HepG2 (cell line): ENCODE data around the gene TYMP. TPM values are rescaled to one million over a fixed set of nuclear protein-coding genes. Genes with fewer than 3 reads are reported as not detected.

Source experiments
- ARID2 ChIP-seq: sonication (generic); formaldehyde crosslinking; IDR thresholded peaks from 2 replicates; pipeline ENCODE4 v1.8.1; 2022; ENCODE audit warnings: mild to moderate bottlenecking, missing genetic modification reagents, borderline replicate concordance
- CC2D1A ChIP-seq: sonication (generic); formaldehyde crosslinking; IDR thresholded peaks from 2 replicates; pipeline ENCODE4 v1.8.1; 2023; ENCODE audit warnings: mild to moderate bottlenecking, missing genetic modification reagents
- CEBPG ChIP-seq: IDR thresholded peaks from 2 replicates; pipeline ENCODE4 v1.6.1; 2016
- HOXA3 ChIP-seq: sonication (generic); formaldehyde crosslinking; IDR thresholded peaks from 2 replicates; pipeline ENCODE4 v1.5.0; 2020; ENCODE audit warnings: missing genetic modification reagents
- KDM2A ChIP-seq: sonication (generic); formaldehyde crosslinking; IDR thresholded peaks from 2 replicates; pipeline ENCODE4 v1.4.0; 2020; ENCODE audit warnings: low read depth, missing genetic modification reagents, borderline replicate concordance
- KDM5A ChIP-seq: fragments of 200-600 bp; sonication (generic); IDR thresholded peaks from 2 replicates; pipeline ENCODE4 v1.7.0; 2018; ENCODE audit warnings: antibody characterized with exemption, mild to moderate bottlenecking, low read length, borderline replicate concordance
- KMT2A ChIP-seq: sonication (generic); formaldehyde crosslinking; IDR thresholded peaks from 2 replicates; pipeline ENCODE4 v1.4.0; 2020; ENCODE audit warnings: missing genetic modification reagents
- MAFF ChIP-seq: IDR thresholded peaks from 2 replicates; pipeline ENCODE4 v1.6.1; 2011; ENCODE audit warnings: low read depth, low read length, improper control_type of control experiment
- MAZ ChIP-seq, 2 experiments: sonication (generic) in 1 of 2; formaldehyde crosslinking in 1 of 2; IDR thresholded peaks; 2 replicates each; pipeline versions ENCODE4 v1.5.0 to v1.6.1; 2012 to 2020; ENCODE audit warnings: low read depth in 2 of 2, mild to moderate bottlenecking in 2 of 2, borderline replicate concordance in 1 of 2, improper control_type of control experiment in 1 of 2, low read length in 1 of 2, missing genetic modification reagents in 1 of 2, moderate library complexity in 1 of 2
- SAP130 ChIP-seq: IDR thresholded peaks from 2 replicates; pipeline ENCODE4 v1.6.1; 2016; ENCODE audit warnings: low read depth
- SIN3A ChIP-seq: IDR thresholded peaks from 2 replicates; pipeline ENCODE4 v1.6.1; 2011; ENCODE audit warnings: low read depth, mild to moderate bottlenecking, control low read depth, low read length, borderline replicate concordance
- TBX2 ChIP-seq: sonication (generic); formaldehyde crosslinking; IDR thresholded peaks from 2 replicates; pipeline ENCODE4 v1.5.0; 2020; ENCODE audit warnings: missing genetic modification reagents, mild to moderate bottlenecking, borderline replicate concordance
- TCF12 ChIP-seq, 2 experiments: fragments of 450-650 bp in 1 of 2; sonication (generic) in 1 of 2; formaldehyde crosslinking in 1 of 2; IDR thresholded peaks; 2 replicates each; pipeline versions ENCODE4 v1.6.1 to v1.8.0; 2017 to 2022; ENCODE audit warnings: antibody characterized with exemption in 1 of 2, mild to moderate bottlenecking in 1 of 2, missing genetic modification reagents in 1 of 2, moderate library complexity in 1 of 2
- TOE1 ChIP-seq: sonication (generic); formaldehyde crosslinking; IDR thresholded peaks from 2 replicates; pipeline ENCODE4 v1.4.0; 2020; ENCODE audit warnings: mild to moderate bottlenecking, missing genetic modification reagents
- U2AF1 ChIP-seq: fragments of 200-400 bp; formaldehyde crosslinking; optimal IDR thresholded peaks from 2 replicates; pipeline ENCODE3; 2017; ENCODE audit warnings: mild to moderate bottlenecking, low read depth, low read length
- U2AF2 ChIP-seq: fragments of 200-400 bp; formaldehyde crosslinking; IDR thresholded peaks from 2 replicates; pipeline ENCODE4 v1.6.1; 2017; ENCODE audit warnings: low read depth, mild to moderate bottlenecking, low read length
- ZBTB7A ChIP-seq: sonication (generic); formaldehyde crosslinking; IDR thresholded peaks from 2 replicates; pipeline ENCODE4 v1.8.0; 2022; ENCODE audit warnings: mild to moderate bottlenecking, missing genetic modification reagents
- ZBTB7B ChIP-seq: sonication (generic); formaldehyde crosslinking; IDR thresholded peaks from 2 replicates; pipeline ENCODE4 v1.4.0; 2020; ENCODE audit warnings: missing genetic modification reagents
- ZFP82 ChIP-seq: sonication (generic); formaldehyde crosslinking; IDR thresholded peaks from 2 replicates; pipeline ENCODE4 v1.5.1; 2020; ENCODE audit warnings: mild to moderate bottlenecking, missing genetic modification reagents, borderline replicate concordance
- ZNF333 ChIP-seq: sonication (generic); formaldehyde crosslinking; IDR thresholded peaks from 2 replicates; pipeline ENCODE4 v1.4.0; 2020; ENCODE audit warnings: mild to moderate bottlenecking, missing genetic modification reagents, borderline replicate concordance
- ZNF33B ChIP-seq: sonication (generic); formaldehyde crosslinking; IDR thresholded peaks from 2 replicates; pipeline ENCODE4 v1.5.1; 2020; ENCODE audit warnings: mild to moderate bottlenecking, missing genetic modification reagents
- ZNF484 ChIP-seq: sonication (generic); formaldehyde crosslinking; IDR thresholded peaks from 2 replicates; pipeline ENCODE4 v1.5.1; 2020; ENCODE audit warnings: mild to moderate bottlenecking, low read depth, missing genetic modification reagents, borderline replicate concordance
- ZNF569 ChIP-seq: sonication (generic); formaldehyde crosslinking; IDR thresholded peaks from 2 replicates; pipeline ENCODE4 v1.5.0; 2020; ENCODE audit warnings: mild to moderate bottlenecking, missing genetic modification reagents, moderate library complexity, borderline replicate concordance
- polyA plus RNA-seq, 8 experiments: library from polyadenylated mRNA; depleted of rRNA in 3 of 8; stranded (reverse) in 7 of 8; unstranded in 1 of 8; fragments of >200 nt; fragmentation: Illumina TruSeq in 4 of 8; extraction: Trizol in 4 of 8; gene quantifications; 2 replicates each; pipeline versions ENCODE4 v1.2.1 to v1.2.3, GENCODE V29; 2011 to 2016; ENCODE audit warnings: low read depth in 4 of 8, missing spikeins in 1 of 8, mixed read lengths in 1 of 8; ENCODE audit not compliant: insufficient read depth in 1 of 8
- total RNA-seq, 5 experiments: library from RNA; depleted of rRNA; stranded (reverse); fragments of >200 nt; fragmentation: Illumina TruSeq; extraction: Trizol; gene quantifications; 2 replicates each; pipeline ENCODE4 v1.2.3, GENCODE V29; 2016; ENCODE audit warnings: low read depth in 1 of 5
- TF ChIP-seq, protein P1 (sequence below): IDR thresholded peaks from 2 replicates; pipeline ENCODE4 v1.6.1; 2016; ENCODE audit warnings: low read depth, borderline replicate concordance
- TF ChIP-seq, protein P2 (sequence below): sonication (generic); IDR thresholded peaks from 2 replicates; pipeline ENCODE4 v1.6.1; 2016; ENCODE audit warnings: low read depth, borderline replicate concordance
- TF ChIP-seq, protein P3 (sequence below): sonication (generic); formaldehyde crosslinking; IDR thresholded peaks from 2 replicates; pipeline ENCODE4 v1.4.0; 2020; ENCODE audit warnings: mild to moderate bottlenecking, missing genetic modification reagents
- TF ChIP-seq, protein P4 (sequence below): sonication (generic); formaldehyde crosslinking; IDR thresholded peaks from 2 replicates; pipeline ENCODE4 v1.4.0; 2020; ENCODE audit warnings: missing genetic modification reagents, low read depth, mild to moderate bottlenecking, borderline replicate concordance
- TF ChIP-seq, protein P5 (sequence below): IDR thresholded peaks from 2 replicates; pipeline ENCODE4 v1.6.1; 2016; ENCODE audit warnings: control low read depth

TYMP gene
- total and polyA plus RNA-seq, 2 of the 13 experiments (the other 11 are each of a cell fraction or from before 2014, with no cell fraction given): 3.9 to 4.3 TPM

DNA sequence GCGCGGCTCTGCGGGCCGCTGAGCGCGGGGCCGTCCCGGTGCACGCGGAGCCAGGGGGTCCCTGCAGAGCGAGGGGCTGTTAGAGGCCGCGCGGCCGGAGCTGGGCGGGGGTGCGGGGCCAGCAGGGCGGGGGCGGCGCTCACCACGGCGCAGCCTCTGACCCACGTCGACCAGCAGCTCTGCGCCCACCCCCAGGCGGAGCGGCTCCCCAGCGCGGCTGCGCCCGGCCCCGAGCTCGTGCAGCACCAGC, 4.0 kb downstream of the TYMP start (continued):
- TF ChIP-seq, protein P1, sequence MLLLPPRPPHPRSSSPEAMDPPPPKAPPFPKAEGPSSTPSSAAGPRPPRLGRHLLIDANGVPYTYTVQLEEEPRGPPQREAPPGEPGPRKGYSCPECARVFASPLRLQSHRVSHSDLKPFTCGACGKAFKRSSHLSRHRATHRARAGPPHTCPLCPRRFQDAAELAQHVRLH: 0 out of 2 replicates have a peak, but pooled peaks have one; percentile 13
- no peak; the same call in 1 of the 2 replicates for TF ChIP-seq ZBTB7A (CRISPR knock-in tag)
- TF ChIP-seq ZFP82 (CRISPR knock-in tag): peak; percentile 76; the same call in 1 of the 2 replicates
- no peak for TF ChIP-seq ARID2
- TF ChIP-seq KDM5A: no peak
- TF ChIP-seq, protein P2, sequence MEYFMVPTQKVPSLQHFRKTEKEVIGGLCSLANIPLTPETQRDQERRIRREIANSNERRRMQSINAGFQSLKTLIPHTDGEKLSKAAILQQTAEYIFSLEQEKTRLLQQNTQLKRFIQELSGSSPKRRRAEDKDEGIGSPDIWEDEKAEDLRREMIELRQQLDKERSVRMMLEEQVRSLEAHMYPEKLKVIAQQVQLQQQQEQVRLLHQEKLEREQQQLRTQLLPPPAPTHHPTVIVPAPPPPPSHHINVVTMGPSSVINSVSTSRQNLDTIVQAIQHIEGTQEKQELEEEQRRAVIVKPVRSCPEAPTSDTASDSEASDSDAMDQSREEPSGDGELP: no peak
- TF ChIP-seq CC2D1A (CRISPR knock-in tag): no peak
- TF ChIP-seq, protein P3, sequence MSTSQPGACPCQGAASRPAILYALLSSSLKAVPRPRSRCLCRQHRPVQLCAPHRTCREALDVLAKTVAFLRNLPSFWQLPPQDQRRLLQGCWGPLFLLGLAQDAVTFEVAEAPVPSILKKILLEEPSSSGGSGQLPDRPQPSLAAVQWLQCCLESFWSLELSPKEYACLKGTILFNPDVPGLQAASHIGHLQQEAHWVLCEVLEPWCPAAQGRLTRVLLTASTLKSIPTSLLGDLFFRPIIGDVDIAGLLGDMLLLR (CRISPR knock-in tag): no peak
- TF ChIP-seq KMT2A (CRISPR knock-in tag): no peak
- TF ChIP-seq KDM2A: no peak
- TF ChIP-seq ZNF569: no peak
- TF ChIP-seq, protein P4, sequence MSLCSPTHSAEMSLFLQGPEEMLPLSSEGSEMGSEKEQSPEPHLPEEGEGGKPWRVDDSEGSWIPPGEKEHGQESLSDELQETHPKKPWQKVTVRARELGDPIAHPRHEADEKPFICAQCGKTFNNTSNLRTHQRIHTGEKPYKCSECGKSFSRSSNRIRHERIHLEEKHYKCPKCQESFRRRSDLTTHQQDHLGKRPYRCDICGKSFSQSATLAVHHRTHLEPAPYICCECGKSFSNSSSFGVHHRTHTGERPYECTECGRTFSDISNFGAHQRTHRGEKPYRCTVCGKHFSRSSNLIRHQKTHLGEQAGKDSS (CRISPR knock-in tag): peak; percentile 1; the same call in 1 of the 2 replicates
- TF ChIP-seq MAFF: no peak
- TF ChIP-seq ZBTB7B: no peak
- TF ChIP-seq ZNF33B (CRISPR knock-in tag): no peak
- TF ChIP-seq MAZ (IDR thresholded peaks at IDR 0.05; ENCODE audit: borderline replicate concordance, low read depth, low read length): no peak
- TF ChIP-seq MAZ (CRISPR knock-in tag; IDR thresholded peaks at IDR 0.05; ENCODE audit: low read depth): peak; percentile 77; the same call in 1 of the 2 replicates
- TF ChIP-seq HOXA3: 0 out of 2 replicates have a peak, but pooled peaks have one; percentile 5
- TF ChIP-seq U2AF2: no peak
- no peak for TF ChIP-seq ZNF484 (CRISPR knock-in tag)
- TF ChIP-seq TBX2 (CRISPR knock-in tag): no peak
- TF ChIP-seq U2AF1: no peak
- TF ChIP-seq TOE1 (CRISPR knock-in tag): no peak
- TF ChIP-seq SAP130 (CRISPR knock-in tag): no peak
- no peak for TF ChIP-seq SIN3A
- 0 out of 2 replicates have a peak, but pooled peaks have one; percentile 13 for TF ChIP-seq ZNF333
- no peak for TF ChIP-seq CEBPG (CRISPR knock-in tag)
- TF ChIP-seq, protein P5, sequence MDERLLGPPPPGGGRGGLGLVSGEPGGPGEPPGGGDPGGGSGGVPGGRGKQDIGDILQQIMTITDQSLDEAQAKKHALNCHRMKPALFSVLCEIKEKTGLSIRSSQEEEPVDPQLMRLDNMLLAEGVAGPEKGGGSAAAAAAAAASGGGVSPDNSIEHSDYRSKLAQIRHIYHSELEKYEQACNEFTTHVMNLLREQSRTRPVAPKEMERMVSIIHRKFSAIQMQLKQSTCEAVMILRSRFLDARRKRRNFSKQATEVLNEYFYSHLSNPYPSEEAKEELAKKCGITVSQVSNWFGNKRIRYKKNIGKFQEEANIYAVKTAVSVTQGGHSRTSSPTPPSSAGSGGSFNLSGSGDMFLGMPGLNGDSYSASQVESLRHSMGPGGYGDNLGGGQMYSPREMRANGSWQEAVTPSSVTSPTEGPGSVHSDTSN (CRISPR knock-in tag): no peak
- TF ChIP-seq TCF12 (IDR thresholded peaks at IDR 0.05): no peak
- TF ChIP-seq TCF12 (CRISPR knock-in tag; IDR thresholded peaks at IDR 0.05): no peak
